Measurements from ENCODE around the gene LRRC75B.
"Not testable (repeated sequence)": the region's sequence is repeated elsewhere in the genome, so short reads cannot be mapped to it uniquely, and the experiment has no call there.

LRRC75B gene

DNA sequence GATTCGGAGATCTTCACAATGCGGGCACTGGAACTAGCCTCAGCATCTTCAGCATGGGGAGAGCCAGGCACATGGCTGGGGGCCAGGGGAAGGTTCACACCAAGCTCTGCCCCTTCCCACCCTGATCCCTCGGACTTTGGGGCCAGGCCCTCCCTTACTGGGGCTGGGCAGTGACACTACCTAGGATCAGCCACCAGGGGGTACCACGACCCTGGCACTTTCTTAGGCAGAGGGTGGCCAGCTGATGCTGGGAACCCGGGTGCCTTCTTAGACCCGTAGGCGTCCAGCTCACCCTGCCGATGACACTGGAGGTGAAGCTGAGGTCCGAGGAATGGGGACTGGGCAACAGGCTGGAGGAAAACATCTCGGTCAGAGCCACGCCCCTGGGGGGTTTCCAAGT is 36.2 kb upstream of the LRRC75B start:
- not testable (repeated sequence) for H3K36me3 Mint-ChIP-seq (ENCODE audit: low read depth); H3K27ac Mint-ChIP-seq; H3K4me3 Mint-ChIP-seq; H3K27me3 Mint-ChIP-seq (ENCODE audit: low read depth, poor library complexity); H3K9me3 Mint-ChIP-seq
- H3K4me1 Mint-ChIP-seq, result peaks cover 34% of the 10 kb centered on the region
- TF ChIP-seq CTCF (IDR thresholded peaks at IDR 0.05), result peak; percentile 36
- DNase-seq, result peak; percentile 40

GRCh38 chr22:24627911-24628310 is 35.0 kb upstream of the LRRC75B start:
- not testable (repeated sequence) for H3K27me3 Mint-ChIP-seq (ENCODE audit: low read depth, poor library complexity); DNase-seq; H3K9me3 Mint-ChIP-seq; H3K27ac Mint-ChIP-seq; H3K36me3 Mint-ChIP-seq (ENCODE audit: low read depth); H3K4me3 Mint-ChIP-seq
- peaks cover 24% of the 10 kb centered on the region for H3K4me1 Mint-ChIP-seq

- not testable (repeated sequence) for H3K4me3 Mint-ChIP-seq
Measured at GRCh38 chr22:24622596-24622995, 29.7 kb upstream of the LRRC75B start.

DNA sequence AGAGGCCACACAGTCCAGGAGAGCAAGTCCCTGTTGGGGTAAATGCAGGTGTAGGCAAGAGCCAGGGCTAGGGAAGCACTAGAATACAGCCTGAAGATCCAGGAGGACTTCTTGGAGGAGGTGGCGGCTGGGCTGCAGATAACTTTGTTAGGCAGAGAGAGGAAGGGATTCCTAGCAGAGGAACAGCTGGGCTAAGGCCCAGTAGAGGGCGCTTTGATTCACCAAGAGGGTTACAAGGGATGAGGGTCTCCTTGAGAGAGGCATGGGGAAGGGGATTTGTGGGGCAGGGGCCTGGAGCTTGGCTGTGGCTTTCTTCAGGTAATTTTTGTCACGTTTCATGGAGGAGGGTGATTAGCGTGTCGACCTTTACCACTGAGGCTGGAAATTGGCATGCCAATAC is 28.4 kb upstream of the LRRC75B start:
- not testable (repeated sequence) for H3K27ac Mint-ChIP-seq, DNase-seq

More at GRCh38 chr22:24622596-24622995, 29.7 kb upstream of the LRRC75B start:
- H3K27ac Mint-ChIP-seq; H3K27me3 Mint-ChIP-seq (ENCODE audit: low read depth, poor library complexity); DNase-seq; H3K9me3 Mint-ChIP-seq; H3K4me1 Mint-ChIP-seq; H3K36me3 Mint-ChIP-seq (ENCODE audit: low read depth): not testable (repeated sequence)

GRCh38 chr22:24614794-24615193 is 21.9 kb upstream of the LRRC75B start:
- not testable (repeated sequence) for H3K27ac Mint-ChIP-seq; H3K36me3 Mint-ChIP-seq (ENCODE audit: low read depth); H3K4me1 Mint-ChIP-seq; DNase-seq; H3K9me3 Mint-ChIP-seq; H3K4me3 Mint-ChIP-seq
- peaks cover 12% of the 10 kb centered on the region for H3K27me3 Mint-ChIP-seq (ENCODE audit: low read depth, poor library complexity)

More for the DNA sequence above, 28.4 kb upstream of the LRRC75B start:
- not testable (repeated sequence) for H3K9me3 Mint-ChIP-seq; H3K27me3 Mint-ChIP-seq (ENCODE audit: low read depth, poor library complexity); H3K36me3 Mint-ChIP-seq (ENCODE audit: low read depth); H3K4me3 Mint-ChIP-seq
- peaks cover 12% of the 10 kb centered on the region for H3K4me1 Mint-ChIP-seq

- not testable (repeated sequence) for H3K36me3 Mint-ChIP-seq (ENCODE audit: low read depth); H3K4me1 Mint-ChIP-seq; H3K4me3 Mint-ChIP-seq; DNase-seq; H3K27me3 Mint-ChIP-seq (ENCODE audit: low read depth, poor library complexity); H3K9me3 Mint-ChIP-seq; H3K27ac Mint-ChIP-seq
Measured at GRCh38 chr22:24609888-24610287, 17.0 kb upstream of the LRRC75B start.

DNA sequence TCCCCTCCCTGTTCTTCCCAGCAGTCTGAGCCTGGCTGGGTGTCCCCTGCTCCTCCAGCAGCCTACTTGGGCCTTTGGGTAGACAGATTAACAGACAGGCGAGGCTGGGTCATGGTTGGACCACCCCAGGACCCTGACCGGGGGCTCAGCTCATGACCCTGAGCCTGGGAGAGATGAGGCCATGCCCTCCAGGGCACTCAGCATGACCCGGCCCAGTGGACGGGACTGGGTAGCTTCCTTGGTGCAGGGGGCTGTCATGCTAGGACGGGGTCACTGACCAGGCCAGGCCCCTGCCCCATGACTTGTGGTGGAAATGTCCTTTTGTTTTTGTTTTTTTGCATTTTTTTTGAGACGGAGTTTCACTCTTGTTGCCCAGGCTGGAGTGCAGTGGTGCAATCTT is 15.5 kb upstream of the LRRC75B start:
- H3K27me3 Mint-ChIP-seq (ENCODE audit: low read depth, poor library complexity); H3K27ac Mint-ChIP-seq; H3K9me3 Mint-ChIP-seq; H3K36me3 Mint-ChIP-seq (ENCODE audit: low read depth); H3K4me3 Mint-ChIP-seq; DNase-seq: not testable (repeated sequence)
- H3K4me1 Mint-ChIP-seq, result peaks cover 12% of the 10 kb centered on the region

GRCh38 chr22:24607429-24607983 is 14.6 kb upstream of the LRRC75B start:
- Mint-ChIP-seq H3K4me1 (peaks cover 16% of the 10 kb centered on the region), H3K27ac (peak overlapping the region; percentile 54)
- not testable (repeated sequence) for H3K27me3 Mint-ChIP-seq (ENCODE audit: low read depth, poor library complexity); H3K36me3 Mint-ChIP-seq (ENCODE audit: low read depth); DNase-seq; H3K9me3 Mint-ChIP-seq; H3K4me3 Mint-ChIP-seq

DNA sequence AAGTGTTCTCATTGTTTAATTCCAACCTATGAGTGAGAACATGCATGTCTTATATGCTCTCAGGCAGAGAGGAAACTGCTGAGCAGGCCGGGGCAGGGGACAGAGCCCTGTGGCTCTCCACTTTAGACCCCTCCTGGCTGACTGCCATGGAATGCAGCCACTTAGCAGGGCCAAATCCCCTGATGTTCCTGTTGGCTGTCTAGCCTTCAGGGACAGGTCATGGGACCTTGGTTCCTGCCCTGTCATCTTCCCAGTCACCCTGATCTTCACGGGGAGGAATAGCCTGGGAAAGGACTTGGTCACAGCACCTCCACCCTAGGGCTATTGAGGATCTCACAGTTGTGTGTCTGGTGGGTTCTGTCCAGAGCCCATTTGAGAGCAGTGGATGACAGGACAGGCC is 13.5 kb upstream of the LRRC75B start:
- H3K27me3 Mint-ChIP-seq (ENCODE audit: low read depth, poor library complexity); H3K36me3 Mint-ChIP-seq (ENCODE audit: low read depth); H3K9me3 Mint-ChIP-seq; H3K27ac Mint-ChIP-seq; DNase-seq; H3K4me3 Mint-ChIP-seq: not testable (repeated sequence)
- peaks cover 19% of the 10 kb centered on the region for H3K4me1 Mint-ChIP-seq

DNA sequence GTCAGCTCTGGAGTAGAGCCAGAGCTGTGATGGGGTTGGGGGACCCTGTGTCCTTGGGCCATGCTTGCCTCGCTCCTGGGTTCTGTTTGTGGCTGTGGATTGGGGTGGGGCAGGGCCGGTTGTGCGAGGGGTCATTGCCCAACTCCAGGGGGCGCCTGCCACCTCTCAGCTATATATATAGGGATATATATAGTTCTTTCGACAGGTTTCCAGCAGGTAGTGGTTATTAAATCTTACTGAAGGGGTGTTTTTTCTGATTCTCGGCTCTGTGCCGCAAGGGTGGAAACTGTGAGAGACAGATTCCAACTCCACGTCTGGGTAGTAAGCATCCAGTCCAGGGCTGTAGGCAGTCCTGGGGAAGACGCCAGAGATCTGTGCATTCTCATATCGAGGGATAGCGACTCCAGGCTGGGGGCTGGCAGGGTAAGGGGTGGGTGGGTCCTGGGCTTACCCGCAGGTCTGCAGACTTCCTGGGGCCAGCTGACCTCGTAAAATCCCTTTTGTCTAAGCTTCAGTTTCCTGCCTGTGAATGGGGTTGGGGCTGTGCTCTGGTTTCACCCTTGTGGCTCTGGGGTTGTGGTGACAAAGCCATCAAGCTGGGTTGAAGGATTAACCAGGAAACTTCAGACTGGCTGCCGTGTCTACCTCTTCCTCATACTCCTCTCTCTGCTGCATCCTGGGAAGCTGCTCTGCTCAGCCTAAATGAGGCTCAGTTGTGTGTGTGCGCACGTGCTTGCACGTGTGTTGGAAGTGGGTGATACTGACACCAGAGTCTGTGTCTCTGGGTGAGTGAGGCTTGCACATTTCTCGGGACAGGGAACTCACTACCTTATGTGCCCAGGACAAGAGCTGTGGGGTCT is 11.1 kb upstream of the LRRC75B start:
- not testable (repeated sequence) for H3K27me3 Mint-ChIP-seq (ENCODE audit: low read depth, poor library complexity); H3K9me3 Mint-ChIP-seq; H3K36me3 Mint-ChIP-seq (ENCODE audit: low read depth)
- Mint-ChIP-seq H3K4me3 (peak overlapping the region; percentile 70), H3K27ac (peak overlapping the region; percentile 74), H3K4me1 (peaks cover 19% of the 10 kb centered on the region)
- peak; percentile 18 for TF ChIP-seq CTCF (IDR thresholded peaks at IDR 0.05)
- DNase-seq, result peak; percentile 48

DNA sequence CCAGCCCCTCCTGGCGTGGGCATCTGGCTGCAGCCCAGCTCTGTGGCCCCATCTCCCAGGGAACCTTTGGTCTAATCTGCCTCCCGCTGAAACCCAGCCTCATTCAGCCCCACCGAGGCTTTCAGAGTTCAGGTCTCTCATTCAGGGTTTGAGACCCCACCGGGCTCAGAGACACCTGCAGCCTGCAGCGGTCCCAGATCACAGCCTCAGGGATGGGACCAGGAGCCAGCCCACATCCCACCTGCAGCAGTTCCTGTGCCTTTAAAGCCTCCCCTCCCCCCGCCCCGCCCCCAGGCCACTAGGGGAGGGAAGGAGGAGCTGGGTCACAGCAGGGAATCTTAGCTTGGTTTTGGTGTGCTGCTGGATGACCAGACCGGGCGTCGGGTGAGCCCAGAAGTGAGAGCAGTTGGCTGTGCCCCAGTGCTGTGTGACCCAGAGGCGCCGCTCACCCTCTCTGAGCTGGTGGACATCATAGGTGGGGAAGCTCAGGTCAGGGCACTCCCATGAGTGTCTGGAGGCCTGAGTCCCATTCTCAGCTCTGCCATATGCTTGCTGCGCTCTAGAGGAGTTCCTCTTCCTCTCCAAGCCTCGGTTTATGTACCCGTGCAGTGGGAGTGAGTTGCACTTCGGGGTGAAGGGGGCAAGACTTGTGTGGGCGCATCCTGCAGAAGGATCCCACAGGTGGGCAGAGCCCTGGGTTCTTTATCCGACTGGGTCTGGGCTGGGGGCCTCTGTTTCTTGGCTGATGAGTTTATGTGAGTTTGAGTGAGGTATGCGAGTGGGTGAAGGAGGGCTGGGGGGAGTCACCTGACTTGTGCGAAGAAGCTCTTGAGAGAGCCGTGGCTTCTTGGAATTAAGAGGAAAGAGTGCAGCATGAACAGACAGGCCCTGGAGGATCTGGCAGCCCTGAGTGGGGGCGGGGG is 10.2 kb upstream of the LRRC75B start, which contains the start of gene GGT1:
Gene GGT1, plus strand, starts transcription at position 347 of the 923 bp plus-strand sequence. CDS start 7,889 bp downstream, outside the sequence.
- not testable (repeated sequence) for H3K36me3 Mint-ChIP-seq (ENCODE audit: low read depth)
- H3K27ac Mint-ChIP-seq, result peak within 1 kb of the TSS; percentile 29
- DNase-seq, result peak; percentile 34

More for the DNA sequence above, 10.2 kb upstream of the LRRC75B start, which contains the start of gene GGT1:
- Mint-ChIP-seq H3K4me3 (peak within 1 kb of the TSS; percentile 70), H3K4me1 (peaks cover 19% of the 10 kb centered on the region)
- H3K27me3 Mint-ChIP-seq (ENCODE audit: low read depth, poor library complexity); H3K9me3 Mint-ChIP-seq: not testable (repeated sequence)

All from nephron progenitor cell (in vitro differentiated cells).